Activated CD8-positive, alpha-beta memory T cell treated with anti-CD3 and anti-CD28 coated beads for 48 hours (primary cell): ENCODE measurements around the gene FAM89B.
A peak's percentile ranks its signal among the peaks of the same experiment; 100 is the strongest.
"Not testable (repeated sequence)": the region's sequence is repeated elsewhere in the genome, so short reads cannot be mapped to it uniquely, and the experiment has no call there.

Experiments
- DNase-seq, 3 experiments: peaks; one replicate each; pipeline ENCODE4 v3.0.0-alpha.2; 2020; ENCODE audit warnings: low read depth in 2 of 3, low spot score in 2 of 3

Gene FAM89B

GRCh38 chr11:65556470-65557279 lies 15.7 kb upstream of the FAM89B start:
- no peak for DNase-seq

GRCh38 chr11:65557280-65558001 lies 14.9 kb upstream of the FAM89B start:
- no peak for DNase-seq

- DNase-seq, result no peak
These were observed 14.1 kb upstream of the FAM89B start, which contains the start of gene LTBP3 for GRCh38 chr11:65558002-65558929. LTBP3 (minus strand) TSS chr11:65558359; CDS start chr11:65557959, 400 bp downstream.

- no peak for DNase-seq
These were observed 13.3 kb upstream of the FAM89B start for GRCh38 chr11:65558930-65559509.

- DNase-seq, result no peak
These were observed 12.8 kb upstream of the FAM89B start for GRCh38 chr11:65559535-65559934.

GRCh38 chr11:65559951-65560537 lies 12.3 kb upstream of the FAM89B start:
- DNase-seq, result no peak

- no peak for DNase-seq
These were observed 11.6 kb upstream of the FAM89B start for GRCh38 chr11:65560555-65561418.

- no peak for DNase-seq
These were observed 10.3 kb upstream of the FAM89B start for GRCh38 chr11:65562020-65562419.

GRCh38 chr11:65562788-65563187 lies 9.6 kb upstream of the FAM89B start:
- no peak for DNase-seq

GRCh38 chr11:65563601-65564000 lies 8.7 kb upstream of the FAM89B start:
- no peak for DNase-seq

- not testable (repeated sequence) for DNase-seq
These were observed 7.3 kb upstream of the FAM89B start for GRCh38 chr11:65564879-65565559.

- DNase-seq, result no peak
These were observed 6.5 kb upstream of the FAM89B start for GRCh38 chr11:65565624-65566453.

GRCh38 chr11:65569164-65569972 lies 3.0 kb upstream of the FAM89B start:
- DNase-seq, result no peak

- peak; percentile 86 to 98 (median 94) for DNase-seq
These were observed 2.1 kb upstream of the FAM89B start, which contains the start of gene ZNRD2 for GRCh38 chr11:65569973-65570918. ZNRD2 (plus strand) TSS chr11:65570477; CDS start chr11:65570492, 15 bp downstream.

GRCh38 chr11:65571420-65571819 lies 918 bp upstream of the FAM89B start:
- DNase-seq, result no peak

GRCh38 chr11:65571940-65572339 lies 398 bp upstream of the FAM89B start:
- no peak for DNase-seq
